ENCODE measurements around the gene SLC35G4. TPM values are rescaled to one million over a fixed set of nuclear protein-coding genes. Genes with fewer than 3 reads are reported as not detected.
"Not testable (repeated sequence)": the region's sequence is repeated elsewhere in the genome, so short reads cannot be mapped to it uniquely, and the experiment has no call there.

SLC35G4 gene
- total RNA-seq, 1 donor from 2014 or later = not detected

DNA sequence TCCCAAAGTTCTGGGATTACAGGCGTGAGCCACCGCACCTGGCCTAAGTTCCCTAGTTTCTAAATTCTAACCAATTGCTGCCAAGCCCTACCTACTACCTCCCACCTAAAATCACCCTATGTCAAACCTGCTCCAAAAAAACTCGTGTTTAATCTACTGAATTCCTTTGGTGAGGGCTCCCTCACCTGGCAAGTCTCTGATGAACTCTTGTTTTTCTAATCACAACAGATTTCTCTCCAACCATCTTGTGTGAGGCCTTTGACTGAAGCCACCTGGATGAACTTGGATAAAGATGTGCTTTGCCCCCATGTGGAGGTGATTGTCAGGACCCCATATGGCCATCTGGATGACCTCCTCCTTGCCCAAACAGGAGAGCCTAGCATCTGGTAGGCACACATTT lies 17.4 kb upstream of the SLC35G4 start:
- DNase-seq (ENCODE audit: low spot score in 2 of 2, unreplicated experiment in 2 of 2) = no peak
- Mint-ChIP-seq H3K4me3 (no peak overlapping the region), H3K36me3 (no peaks in the 10 kb centered on the region), H3K9me3 (peaks cover 20% of the 10 kb centered on the region), H3K27me3 (ENCODE audit: low read depth) (no peaks in the 10 kb centered on the region), H3K4me1 (peaks cover 3% of the 10 kb centered on the region), H3K27ac (no peak overlapping the region)
- TF ChIP-seq, protein P1, sequence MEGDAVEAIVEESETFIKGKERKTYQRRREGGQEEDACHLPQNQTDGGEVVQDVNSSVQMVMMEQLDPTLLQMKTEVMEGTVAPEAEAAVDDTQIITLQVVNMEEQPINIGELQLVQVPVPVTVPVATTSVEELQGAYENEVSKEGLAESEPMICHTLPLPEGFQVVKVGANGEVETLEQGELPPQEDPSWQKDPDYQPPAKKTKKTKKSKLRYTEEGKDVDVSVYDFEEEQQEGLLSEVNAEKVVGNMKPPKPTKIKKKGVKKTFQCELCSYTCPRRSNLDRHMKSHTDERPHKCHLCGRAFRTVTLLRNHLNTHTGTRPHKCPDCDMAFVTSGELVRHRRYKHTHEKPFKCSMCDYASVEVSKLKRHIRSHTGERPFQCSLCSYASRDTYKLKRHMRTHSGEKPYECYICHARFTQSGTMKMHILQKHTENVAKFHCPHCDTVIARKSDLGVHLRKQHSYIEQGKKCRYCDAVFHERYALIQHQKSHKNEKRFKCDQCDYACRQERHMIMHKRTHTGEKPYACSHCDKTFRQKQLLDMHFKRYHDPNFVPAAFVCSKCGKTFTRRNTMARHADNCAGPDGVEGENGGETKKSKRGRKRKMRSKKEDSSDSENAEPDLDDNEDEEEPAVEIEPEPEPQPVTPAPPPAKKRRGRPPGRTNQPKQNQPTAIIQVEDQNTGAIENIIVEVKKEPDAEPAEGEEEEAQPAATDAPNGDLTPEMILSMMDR (IDR thresholded peaks at IDR 0.05; ENCODE audit: unreplicated experiment) = no peak

DNA sequence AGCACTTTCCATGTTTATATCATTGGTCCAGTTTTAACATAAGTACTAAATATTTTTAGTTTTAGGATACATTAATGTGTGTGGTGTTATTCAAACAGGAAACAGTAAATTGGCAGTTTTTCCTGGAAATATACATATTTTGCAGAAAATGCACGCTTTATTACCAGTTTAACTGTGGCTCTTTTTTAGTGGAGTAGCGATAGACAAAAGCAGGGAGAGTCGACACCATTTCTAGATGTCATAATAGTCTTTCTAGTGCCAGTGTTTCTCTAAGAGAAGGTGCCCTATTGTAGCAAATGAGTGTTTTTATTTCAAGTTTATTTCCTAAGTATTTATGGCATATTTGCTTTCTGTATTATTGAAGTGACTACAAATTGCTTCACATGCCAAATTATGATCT lies 9.1 kb upstream of the SLC35G4 start:
- no peak for DNase-seq (ENCODE audit: low spot score in 2 of 2, unreplicated experiment in 2 of 2)
- H3K9me3 Mint-ChIP-seq = peaks cover 19% of the 10 kb centered on the region
- no peak overlapping the region for H3K4me3 Mint-ChIP-seq
- TF ChIP-seq, protein P1 (IDR thresholded peaks at IDR 0.05; ENCODE audit: unreplicated experiment) = no peak
- H3K27me3 Mint-ChIP-seq (ENCODE audit: low read depth) = no peaks in the 10 kb centered on the region
- no peak overlapping the region for H3K27ac Mint-ChIP-seq
- peaks cover 4% of the 10 kb centered on the region for H3K4me1 Mint-ChIP-seq
- H3K36me3 Mint-ChIP-seq = no peaks in the 10 kb centered on the region

DNA sequence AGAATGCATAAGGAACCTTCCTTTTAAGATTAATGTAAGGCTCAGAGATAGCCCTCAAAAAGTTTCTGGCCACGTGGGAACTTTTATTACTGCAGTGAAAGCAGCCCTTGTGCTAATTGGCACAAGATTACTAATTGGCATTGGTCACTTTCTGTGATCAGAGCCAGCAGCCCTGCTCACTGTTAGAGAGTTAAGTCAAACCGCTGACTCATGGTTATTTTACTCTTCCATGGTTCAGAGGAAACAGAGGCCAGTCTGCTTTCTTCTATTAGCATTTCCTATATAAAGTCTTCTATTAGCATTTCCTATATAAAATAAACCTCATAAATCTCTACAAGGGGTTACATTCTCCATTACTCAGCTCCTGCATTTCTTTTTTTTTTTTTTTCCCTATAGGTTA lies 1.5 kb upstream of the SLC35G4 start:
- Mint-ChIP-seq H3K27me3 (ENCODE audit: low read depth) (no peaks in the 10 kb centered on the region), H3K36me3 (no peaks in the 10 kb centered on the region)
- DNase-seq (ENCODE audit: low spot score in 2 of 2, unreplicated experiment in 2 of 2) = no peak

DNA sequence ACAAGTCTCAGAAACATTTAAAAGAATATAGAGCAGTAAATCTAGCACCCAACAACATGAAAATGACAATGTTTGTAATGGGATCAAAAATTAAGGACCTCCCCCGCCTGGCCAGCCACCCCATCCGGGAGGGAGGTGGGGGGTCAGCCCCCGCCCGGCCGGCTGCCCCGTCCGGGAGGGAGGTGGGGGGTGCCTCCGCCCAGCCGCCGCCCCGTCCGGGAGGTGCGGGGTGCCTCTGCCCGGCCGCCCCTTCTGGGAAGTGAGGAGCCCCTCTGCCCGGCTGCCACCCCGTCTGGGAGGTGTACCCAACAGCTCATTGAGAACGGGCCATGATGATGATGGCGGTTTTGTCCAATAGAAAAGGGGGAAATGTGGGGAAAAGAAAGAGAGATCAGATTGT lies 778 bp upstream of the SLC35G4 start:
- not testable (repeated sequence) for H3K27me3 Mint-ChIP-seq (ENCODE audit: low read depth); H3K36me3 Mint-ChIP-seq; H3K27ac Mint-ChIP-seq; DNase-seq (ENCODE audit: low spot score in 2 of 2, unreplicated experiment in 2 of 2); H3K9me3 Mint-ChIP-seq; H3K4me3 Mint-ChIP-seq; H3K4me1 Mint-ChIP-seq

More for the DNA sequence above, 1.5 kb upstream of the SLC35G4 start:
- peaks cover 8% of the 10 kb centered on the region for H3K4me1 Mint-ChIP-seq
- H3K4me3 Mint-ChIP-seq = no peak overlapping the region
- no peak overlapping the region for H3K27ac Mint-ChIP-seq
- TF ChIP-seq, protein P1 (IDR thresholded peaks at IDR 0.05; ENCODE audit: unreplicated experiment) = no peak
- H3K9me3 Mint-ChIP-seq = no peaks in the 10 kb centered on the region

DNA sequence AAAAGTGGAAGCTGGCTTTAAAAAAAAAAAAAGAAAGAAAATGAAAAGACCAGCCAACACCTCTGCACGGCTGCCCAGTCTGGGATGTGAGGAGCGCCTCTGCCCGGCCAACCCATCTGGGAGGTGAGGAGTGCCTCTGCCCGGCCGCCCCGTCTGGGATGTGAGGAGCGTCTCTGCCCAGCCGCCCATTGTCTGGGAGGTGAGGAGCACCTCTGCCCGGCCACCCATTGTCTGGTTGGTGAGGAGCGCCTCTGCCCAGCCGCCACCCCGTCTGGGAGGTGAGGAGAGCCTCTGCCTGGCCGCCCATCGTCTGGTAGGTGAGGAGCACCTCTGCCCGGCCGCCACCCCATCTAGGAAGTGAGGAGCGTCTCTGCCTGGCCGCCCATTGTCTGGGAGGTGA lies 3.7 kb downstream of the SLC35G4 start:
- not testable (repeated sequence) for H3K4me3 Mint-ChIP-seq; H3K27ac Mint-ChIP-seq; DNase-seq (ENCODE audit: low spot score in 2 of 2, unreplicated experiment in 2 of 2); H3K27me3 Mint-ChIP-seq (ENCODE audit: low read depth); H3K36me3 Mint-ChIP-seq; H3K4me1 Mint-ChIP-seq; H3K9me3 Mint-ChIP-seq

DNA sequence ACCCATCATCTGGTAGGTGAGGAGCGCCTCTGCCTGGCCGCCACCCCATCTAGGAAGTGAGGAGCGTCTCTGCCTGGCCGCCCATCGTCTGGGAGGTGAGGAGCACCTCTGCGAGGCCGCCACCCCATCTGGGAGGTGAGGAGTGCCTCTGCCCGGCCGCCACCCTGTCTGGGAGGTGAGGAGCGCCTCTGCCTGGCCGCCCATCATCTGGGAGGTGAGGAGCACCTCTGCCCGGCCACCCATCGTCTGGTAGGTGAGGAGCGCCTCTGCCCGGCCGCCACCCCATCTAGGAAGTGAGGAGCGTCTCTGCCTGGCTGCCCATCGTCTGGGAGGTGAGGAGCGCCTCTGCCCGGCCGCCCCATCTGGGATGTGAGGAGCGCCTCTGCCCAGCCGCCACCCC lies 4.2 kb downstream of the SLC35G4 start:
- not testable (repeated sequence) for H3K27me3 Mint-ChIP-seq (ENCODE audit: low read depth); H3K4me1 Mint-ChIP-seq; H3K27ac Mint-ChIP-seq; H3K9me3 Mint-ChIP-seq; DNase-seq (ENCODE audit: low spot score in 2 of 2, unreplicated experiment in 2 of 2); H3K4me3 Mint-ChIP-seq; H3K36me3 Mint-ChIP-seq

DNA sequence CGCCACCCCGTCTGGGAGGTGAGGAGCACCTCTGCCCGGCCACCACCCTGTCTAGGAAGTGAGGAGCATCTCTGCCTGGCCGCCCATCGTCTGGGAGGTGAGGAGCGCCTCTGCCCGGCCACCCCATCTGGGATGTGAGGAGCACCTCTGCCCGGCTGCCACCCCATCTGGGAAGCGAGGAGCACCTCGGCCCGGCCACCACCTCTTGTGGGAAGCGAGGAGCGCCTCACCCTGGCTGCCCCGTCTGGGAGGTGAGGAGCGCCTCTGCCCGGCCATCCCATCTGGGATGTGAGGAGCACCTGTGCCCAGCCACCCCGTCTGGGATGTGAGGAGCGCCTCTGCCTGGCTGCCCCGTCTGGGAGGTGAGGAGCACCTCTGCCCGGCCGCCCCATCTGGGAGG lies 4.6 kb downstream of the SLC35G4 start:
- not testable (repeated sequence) for H3K36me3 Mint-ChIP-seq; DNase-seq (ENCODE audit: low spot score in 2 of 2, unreplicated experiment in 2 of 2)

DNA sequence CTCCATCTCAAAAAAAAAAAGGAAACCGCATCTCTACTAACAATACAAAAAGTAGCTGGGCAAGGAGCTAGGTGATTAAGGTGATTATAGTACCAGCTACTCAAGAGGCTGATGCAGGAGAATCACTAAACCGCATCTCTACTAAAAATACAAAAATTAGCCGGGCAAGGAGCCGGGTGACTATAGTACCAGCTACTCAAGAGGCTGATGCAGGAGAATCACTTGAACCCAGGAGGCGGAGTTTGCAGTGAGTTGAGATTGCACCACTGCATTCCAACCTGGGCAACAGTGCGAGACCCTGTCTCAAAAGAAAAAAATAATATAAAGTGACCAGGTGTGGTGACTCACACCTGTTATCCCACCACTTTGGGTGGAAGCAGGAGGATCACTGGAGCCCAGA lies 5.6 kb downstream of the SLC35G4 start:
- H3K4me3 Mint-ChIP-seq; H3K27me3 Mint-ChIP-seq (ENCODE audit: low read depth); H3K36me3 Mint-ChIP-seq; H3K27ac Mint-ChIP-seq; DNase-seq (ENCODE audit: low spot score in 2 of 2, unreplicated experiment in 2 of 2); H3K9me3 Mint-ChIP-seq; H3K4me1 Mint-ChIP-seq: not testable (repeated sequence)

More for the DNA sequence above, 4.6 kb downstream of the SLC35G4 start:
- H3K4me1 Mint-ChIP-seq; H3K4me3 Mint-ChIP-seq; H3K27me3 Mint-ChIP-seq (ENCODE audit: low read depth); H3K9me3 Mint-ChIP-seq; H3K27ac Mint-ChIP-seq: not testable (repeated sequence)

DNA sequence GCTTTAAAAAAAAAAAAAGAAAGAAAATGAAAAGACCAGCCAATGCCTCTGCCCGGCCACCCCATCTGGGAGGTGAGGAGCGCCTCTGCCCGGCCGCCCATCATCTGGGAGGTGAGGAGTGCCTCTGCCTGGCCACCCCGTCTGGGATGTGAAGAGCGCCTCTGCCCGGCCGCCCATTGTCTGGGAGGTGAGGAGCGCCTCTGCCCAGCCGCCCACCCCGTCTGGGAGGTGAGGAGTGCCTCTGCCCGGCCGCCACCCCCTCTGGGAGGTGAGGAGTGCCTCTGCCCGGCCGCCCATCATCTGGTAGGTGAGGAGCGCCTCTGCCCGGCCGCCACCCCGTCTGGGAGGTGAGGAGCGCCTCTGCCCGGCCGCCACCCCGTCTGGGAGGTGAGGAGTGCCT lies 37.9 kb downstream of the SLC35G4 start:
- not testable (repeated sequence) for H3K4me1 Mint-ChIP-seq; H3K27me3 Mint-ChIP-seq (ENCODE audit: low read depth); H3K27ac Mint-ChIP-seq; H3K36me3 Mint-ChIP-seq; DNase-seq (ENCODE audit: low spot score in 2 of 2, unreplicated experiment in 2 of 2); H3K4me3 Mint-ChIP-seq
- peaks cover 16% of the 10 kb centered on the region for H3K9me3 Mint-ChIP-seq

DNA sequence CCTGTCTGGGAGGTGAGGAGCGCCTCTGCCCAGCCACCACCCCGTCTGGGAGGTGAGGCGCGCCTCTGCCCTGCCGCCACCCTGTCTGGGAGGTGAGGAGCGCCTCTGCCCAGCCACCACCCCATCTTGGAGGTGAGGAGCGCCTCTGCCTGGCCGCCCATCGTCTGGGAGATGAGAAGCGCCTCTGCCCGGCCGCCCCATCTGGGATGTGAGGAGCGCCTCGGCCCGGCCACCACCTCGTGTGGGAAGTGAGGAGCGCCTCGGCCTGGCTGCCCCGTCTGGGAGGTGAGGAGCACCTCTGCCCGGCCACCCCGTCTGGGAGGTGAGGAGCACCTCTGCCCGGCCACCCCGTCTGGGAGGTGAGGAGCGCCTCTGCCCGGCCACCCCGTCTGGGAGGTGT lies 38.4 kb downstream of the SLC35G4 start:
- H3K36me3 Mint-ChIP-seq; H3K27me3 Mint-ChIP-seq (ENCODE audit: low read depth); H3K27ac Mint-ChIP-seq; DNase-seq (ENCODE audit: low spot score in 2 of 2, unreplicated experiment in 2 of 2); H3K4me1 Mint-ChIP-seq; H3K4me3 Mint-ChIP-seq: not testable (repeated sequence)
- H3K9me3 Mint-ChIP-seq = peaks cover 16% of the 10 kb centered on the region

All from mesothelial cell of epicardium (in vitro differentiated cells).